ENCODE data around the gene LMF1.
A peak's percentile ranks its signal among the peaks of the same experiment; 100 is the strongest.

LMF1 gene

DNA sequence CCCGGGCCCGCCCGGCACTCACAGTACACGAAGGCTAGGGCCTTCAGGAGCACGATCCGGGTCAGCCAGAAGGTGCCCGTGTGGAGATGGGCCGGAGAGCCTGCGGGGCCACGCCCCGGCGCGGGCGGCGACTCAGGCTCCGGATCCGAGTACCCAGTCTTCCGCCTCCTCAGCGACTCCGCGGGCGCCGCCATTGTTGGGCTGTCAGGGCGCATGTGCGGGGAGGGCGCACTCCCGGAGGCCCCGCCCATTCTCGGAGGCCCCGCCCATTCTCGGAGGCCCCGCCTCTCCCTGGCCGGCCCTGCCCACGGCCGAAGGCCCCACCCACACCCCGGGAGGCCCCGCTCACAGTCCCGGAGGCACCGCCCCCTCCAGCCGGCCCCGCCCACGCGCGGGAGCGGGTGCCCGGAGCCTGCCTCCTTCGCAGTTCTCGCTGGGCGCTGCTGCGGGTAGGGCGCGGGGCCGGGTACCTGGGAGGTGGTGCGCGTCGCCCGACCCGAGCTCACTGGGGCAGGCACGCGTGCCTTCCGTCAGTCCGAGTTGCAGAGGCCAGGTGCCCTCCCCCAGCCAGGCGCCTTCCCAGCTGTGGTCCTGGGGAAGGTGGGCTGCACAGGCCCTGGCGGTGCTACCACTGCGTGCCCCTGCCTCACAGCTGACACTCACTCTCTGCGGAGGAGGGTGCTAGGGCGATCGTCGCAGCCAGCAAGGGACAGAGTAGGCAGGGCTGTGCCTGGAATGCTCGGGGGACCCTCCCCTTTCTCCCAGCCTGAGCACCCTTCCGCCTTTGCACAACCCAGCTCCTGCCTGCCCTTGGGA is at the start of gene LMF1:
LMF1 (minus strand) TSS at position 219 of the 816 bp plus-strand sequence; CDS start at position 215, 4 bp downstream.
- DNase-seq: peak; percentile 99

DNA sequence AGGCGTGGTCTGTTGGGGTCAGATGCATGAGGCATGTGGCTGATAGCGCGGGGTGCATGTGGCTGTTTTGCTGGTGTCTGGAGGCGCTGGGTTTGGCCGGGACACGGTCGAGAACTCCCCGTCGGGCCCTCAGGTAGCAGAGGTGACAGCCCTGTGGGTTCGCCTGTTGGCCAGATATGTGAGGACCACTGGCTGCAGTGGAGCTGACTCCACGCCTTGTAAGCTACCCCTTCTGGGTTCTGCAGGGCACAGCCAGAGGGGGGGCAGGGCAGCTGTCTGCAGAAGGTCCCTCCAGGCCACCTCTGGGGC is 49.3 kb upstream of the LMF1 start:
- DNase-seq: no peak

DNA sequence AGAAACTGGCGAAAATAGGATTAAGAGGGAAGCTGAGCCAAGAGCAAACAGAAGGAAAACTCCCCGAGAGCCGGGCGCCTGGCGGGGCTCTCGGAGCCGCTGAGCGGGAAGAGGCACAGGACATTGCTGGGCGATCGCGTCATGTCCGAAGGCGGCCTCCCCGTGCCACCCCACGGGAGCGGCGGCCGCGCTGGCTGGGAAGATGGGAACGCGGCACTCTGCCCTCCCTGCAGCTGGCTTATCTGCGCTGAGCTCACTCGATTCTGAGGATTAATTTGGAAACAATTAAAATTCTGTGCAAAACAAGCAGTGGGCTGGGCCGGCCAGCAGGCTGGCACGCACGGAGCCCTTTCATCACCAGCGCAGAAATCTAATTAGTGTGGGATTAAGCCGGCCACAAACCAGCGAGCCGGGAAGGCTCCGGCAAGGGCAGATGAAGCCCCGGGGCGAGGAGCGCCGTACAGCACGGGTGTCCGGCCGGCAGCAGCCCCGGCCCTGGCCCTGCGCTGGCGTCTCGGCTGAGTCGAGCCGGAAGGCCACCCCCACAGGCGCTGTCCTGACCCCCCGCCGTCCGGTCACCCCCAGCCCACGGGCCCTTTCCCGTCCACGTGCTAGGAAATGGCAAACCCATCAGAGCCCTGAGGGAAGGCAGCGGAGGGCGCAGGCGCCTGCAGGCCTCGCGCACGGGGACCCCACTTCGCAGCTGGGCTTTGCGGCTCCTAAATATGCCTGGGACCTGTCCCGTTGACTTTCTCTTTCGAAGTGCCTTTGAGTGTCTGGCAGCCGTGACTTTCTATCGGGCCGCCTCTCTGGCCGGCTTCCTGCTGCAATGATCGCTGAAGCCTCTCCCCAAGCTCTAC is 48.7 kb upstream of the LMF1 start:
- no peak for DNase-seq

DNA sequence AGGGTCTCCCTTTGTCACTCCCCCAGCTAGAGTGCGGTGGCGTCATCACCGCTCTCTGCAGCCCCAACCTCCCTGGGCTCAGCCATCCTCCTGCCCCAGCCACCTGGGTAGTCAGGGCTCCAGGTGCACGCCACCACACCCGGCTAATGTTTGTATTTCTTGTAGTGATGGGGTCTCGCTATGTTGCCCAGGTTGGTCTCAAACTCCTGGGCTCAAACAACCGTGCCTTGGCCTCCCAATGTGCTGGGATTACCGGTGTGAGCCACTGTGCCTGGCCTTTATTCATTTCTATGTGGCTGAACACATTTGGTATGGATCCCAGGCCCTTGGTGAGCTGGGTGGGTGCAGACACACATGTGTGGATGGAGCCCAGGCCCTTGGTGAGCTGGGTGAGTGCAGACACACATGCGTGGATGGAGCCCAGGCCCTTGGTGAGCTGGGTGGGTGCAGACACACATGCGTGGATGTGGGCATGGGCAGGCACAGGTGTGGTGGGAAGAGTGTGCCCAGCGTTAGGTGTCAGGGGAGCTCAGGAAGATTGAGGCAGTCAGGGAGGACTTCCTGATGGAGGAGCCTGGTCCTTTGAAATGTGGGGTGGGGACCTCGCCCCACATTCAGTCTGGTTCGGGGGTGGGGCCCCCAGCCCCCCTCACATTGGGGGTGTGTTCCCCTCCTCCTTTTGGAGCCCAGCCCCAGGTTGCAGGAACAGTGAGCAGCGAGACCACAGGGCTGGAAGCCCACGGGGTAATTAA is 47.8 kb upstream of the LMF1 start:
- DNase-seq: no peak

DNA sequence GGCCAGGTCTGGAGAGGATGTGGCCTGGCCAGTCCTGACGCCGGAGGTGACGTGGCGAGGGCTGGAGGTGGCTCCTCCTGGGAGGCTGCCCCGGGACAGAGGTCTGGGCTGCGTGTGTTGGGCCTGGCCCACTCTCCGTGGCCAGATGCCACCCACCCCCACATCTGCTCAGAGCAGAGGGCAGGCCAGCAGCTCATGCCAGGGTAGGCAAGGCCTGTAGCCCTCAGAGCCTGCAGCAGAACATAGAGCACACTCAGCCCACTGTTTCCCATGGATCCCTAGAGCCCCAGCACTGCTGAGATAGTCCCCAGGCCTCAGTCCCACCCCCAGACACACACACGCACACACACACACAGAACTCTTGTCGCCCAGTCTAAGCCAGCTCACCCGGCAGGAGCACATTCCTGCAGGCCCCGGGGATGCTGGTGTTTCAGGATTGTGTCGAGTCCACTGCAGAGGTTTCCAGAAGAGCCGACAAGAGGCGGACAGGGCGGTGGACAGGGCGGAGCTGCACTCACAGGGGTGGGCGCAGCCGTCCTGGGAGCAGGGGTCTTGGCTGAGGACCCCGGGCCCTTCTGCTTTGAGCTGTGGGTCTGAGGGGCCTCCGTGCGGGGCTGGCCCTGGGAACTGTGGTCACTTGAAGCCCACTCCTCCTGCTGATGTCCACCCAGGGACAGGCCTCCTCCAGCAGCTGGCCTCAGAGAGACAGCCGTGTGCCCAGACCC is 44.1 kb upstream of the LMF1 start:
- DNase-seq: no peak

DNA sequence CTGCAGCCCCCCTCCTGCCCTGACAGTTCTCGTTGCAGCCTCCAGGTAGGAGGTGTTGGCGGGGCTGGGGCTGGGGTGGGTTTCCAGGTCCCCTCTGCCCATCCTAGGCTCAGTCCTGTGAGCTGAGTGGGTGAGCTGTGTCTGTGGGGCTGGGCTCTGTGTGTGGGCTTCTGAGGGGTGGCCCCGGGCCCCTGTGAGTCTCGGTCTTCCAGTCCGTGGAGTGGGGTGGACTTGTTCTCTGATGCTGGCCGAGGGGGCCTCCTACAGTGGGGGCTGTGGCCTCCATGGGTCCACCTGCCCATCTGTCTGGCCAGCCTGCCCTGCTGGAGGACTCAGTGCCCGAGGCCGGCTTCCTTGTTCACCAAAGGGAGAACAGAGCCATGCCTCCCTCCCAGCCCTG is 43.4 kb upstream of the LMF1 start:
- no peak for DNase-seq

DNA sequence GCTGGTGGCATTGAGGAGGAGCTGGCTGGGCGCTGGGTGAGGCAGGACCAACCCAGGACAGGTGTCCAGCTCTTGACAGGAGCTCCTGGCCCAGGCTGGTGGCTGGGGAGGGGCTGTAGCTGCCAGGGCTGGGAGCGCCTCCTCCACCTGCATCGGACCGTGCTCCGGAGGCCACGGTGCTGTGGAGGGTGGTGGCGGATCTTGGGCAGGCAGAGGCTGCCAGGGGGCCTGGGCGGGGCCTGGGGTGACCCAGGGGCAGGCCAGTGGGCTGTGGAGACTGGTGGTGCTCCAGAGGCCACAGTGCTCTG is 42.8 kb upstream of the LMF1 start:
- no peak for DNase-seq

DNA sequence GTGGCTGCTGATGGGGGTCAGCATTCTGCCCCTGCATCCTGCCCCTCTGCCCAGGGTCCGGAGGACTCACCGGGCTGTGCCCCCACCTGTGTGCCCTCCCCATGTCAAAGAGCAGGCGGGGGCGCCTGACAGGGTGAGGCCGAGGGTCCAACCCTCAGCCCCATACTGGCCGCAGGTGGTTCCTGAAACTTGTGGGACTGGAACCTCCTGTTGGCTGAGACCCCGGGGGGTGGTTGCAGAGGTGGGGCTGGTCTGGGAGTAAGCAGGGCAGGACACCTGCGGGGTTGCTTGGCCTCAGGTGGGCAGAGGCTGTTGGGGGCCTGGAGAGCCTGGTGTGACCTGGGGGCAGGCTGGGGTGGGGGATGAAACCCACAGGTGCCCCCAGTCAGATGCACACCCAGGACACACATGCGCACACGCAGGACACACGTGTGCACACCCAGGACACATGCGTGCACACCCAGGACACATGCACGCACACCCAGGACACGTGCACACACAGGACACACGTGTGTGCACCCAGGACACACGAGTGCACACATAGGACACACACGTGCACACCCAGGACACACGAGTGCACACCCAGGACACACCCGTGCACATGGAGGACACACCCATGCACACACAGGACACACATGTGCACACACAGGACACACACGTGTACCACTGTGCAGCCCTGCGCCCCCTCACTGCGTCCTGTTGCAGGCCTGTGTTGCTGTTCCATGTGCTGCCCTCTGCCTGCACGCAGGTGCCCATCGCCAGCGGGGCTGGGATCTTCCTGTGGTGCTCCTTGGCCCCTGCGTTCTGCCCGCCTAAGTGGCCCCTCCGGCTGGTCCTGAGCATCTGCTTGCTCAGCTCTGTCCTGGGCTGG is 42.2 kb upstream of the LMF1 start:
- no peak for DNase-seq

DNA sequence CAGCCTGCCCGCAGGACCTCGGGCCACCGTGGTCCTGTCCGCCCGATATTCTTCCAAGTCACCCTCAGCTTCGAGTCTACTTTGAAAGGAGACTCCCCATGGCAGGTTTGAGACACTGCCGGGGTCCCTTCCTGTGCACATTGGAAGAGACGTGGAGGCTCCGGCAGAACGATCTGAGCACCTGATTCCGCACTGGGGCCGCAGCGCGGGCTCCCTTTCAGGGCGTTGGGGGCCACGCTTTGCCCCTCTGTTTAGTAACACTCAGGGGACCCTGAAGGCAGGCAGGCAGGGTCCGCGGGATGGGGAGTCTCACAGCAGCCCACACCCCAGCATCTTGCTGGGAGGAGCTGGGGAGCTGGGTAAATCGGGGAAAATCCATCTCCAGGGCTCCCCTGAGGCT is 41.4 kb upstream of the LMF1 start:
- no peak for DNase-seq

DNA sequence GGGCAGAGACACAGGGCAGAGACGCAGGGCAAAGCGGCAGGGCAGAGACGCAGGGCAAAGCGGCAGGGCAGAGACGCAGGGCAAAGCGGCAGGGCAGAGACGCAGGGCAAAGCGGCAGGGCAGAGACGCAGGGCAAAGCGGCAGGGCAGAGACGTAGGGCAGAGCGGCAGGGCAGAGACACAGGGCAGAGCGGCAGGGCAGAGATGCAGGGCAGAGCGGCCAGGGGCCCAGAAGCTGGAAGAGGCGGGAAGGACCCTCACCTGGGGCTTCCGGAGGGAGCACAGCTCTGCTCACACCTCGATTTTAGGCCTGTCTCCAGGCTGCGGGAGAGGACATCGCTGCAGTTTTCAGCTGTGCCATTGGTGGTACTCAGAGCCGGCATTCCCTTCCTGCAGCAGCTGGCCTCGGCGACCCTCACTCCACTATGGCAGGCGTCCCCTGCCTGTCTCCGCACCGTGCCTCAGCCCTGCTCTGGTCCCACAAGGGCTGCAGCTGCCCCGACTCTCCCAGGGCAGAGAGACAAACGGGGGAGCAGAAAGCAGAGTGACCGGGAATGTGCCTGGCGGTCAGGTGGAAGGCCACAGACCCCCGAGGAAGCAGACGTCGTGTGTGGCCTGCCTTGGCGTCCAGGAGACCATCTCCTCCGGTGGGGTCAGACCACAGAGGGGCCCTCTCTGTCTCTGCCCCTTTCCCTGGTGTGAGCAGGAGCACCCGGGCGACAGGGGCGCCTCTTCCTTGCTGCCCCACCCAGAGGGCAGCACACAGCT is 40.7 kb upstream of the LMF1 start:
- DNase-seq: no peak

DNA sequence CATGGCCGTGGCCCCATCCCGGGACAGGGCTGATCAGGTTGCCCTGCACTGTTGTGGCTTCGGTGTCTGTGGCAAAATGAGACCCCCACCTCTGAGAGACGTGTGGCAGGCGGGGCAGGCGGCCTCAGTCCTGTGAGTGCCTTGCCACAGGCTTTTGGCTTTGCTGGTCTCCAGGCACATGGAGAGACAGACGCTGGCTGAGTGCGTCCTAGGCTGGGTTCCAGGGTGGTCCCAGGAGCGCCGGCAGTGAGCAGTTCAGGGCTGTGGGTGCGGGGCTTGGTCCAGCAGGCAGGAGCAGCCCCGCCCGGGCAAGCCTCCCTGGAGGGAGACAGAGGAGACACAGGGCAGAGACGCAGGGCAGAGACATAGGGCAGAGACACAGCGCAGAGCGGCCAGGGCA is 40.0 kb upstream of the LMF1 start:
- no peak for DNase-seq

DNA sequence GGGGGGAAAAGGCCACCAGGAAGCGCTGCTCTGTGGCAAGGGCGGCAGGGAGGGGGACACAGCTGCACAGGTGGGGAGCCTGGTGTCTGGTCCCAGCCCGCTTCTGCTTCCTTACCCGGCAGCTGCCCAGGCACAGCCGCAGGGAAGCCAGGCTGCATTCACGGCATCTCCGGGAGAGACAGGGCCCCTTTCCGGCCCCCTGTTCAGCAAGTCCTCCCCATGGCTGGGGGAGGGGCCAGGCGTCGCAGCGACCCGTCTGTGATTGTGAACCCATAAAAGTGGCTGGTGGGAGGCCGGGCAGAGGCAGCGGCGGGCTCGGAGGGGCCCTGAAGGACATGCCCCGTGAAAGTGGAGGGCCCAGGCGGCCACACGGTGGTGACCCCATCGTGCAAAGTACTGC is 39.5 kb upstream of the LMF1 start:
- no peak for DNase-seq

DNA sequence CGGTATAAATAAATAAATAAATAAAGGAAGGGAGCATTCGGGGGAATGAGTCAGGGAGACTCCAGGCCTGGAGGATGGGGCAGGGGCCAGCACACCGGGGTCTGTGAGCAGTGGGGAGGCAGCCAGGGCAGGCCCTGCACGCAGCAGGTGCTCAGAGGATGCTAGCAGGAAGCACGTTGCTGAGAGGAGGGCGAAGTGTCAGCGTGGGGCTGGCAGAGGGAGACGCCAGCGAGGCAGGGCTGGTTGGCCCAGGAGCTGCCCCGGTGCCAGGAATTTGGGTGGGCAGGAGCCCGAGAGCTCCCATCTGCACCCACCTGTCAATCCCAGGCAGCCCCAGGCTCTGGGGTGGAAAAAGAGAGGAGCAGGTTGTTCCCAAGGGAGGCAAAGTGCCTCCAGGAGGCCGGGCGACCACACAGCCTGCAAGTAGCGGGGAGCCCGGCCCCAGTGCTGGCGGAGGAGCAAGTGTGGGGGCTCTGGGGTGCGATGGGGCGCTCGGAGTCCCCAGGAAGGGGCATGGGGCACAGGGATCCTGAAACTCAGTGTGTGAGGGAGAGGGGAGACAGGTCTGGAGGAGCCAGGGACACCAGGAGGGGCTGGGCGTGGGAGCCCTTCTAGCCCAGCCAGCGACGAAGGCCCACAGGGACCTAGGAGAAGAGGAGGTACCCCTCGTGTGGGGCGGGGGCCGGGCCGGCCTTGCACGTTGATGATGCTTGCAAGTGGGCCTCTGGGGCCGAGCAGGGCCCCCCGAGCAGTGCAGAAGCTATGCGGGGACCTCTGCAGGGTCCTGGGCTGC is 38.8 kb upstream of the LMF1 start:
- no peak for DNase-seq

DNA sequence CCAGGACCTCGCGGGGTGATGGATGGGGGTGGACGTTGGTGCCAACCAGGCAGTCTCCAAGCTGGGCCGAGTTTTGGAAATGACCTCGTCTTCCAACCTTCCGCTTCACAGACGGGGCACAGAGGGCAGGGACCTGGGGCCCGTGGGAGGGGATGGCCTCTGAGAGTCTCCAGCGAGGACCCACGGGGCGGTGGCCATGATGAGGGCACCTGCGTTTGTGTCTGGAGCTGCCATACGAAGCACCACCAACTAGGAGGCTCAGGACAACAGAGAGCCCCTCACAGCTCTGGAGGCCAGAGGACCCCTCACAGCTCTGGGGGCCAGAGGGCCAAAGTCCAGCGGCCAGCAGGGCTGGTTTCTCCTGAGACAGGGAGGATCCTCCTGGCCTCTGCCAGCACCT is 37.3 kb upstream of the LMF1 start:
- no peak for DNase-seq

DNA sequence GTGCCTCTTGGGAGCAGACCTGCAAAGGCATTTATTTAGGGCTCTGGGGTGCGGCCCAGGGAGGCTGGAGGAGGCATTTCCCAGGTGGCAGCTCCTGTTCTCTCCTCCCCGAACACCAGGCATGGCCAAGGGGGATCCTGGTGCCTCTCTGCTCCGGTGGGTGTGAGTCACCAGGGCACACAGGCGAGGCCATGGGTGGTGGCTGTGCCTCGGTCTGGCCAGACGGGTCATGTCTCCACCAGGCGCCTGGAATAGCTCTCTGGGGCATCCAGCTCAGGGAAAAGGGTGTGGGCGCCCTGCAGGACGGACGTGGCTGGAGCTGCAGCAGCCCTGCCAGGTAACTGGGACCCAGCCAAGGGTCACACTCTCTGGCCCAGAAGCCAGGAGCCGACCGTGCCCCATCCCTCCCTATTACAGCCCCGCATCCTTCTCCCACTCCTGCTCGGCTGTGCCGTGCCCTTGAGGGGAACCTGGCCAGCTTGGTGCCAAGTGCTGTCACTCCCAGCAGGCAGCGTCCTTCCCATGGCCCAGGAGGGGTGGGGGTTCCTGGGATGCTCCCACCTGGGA is 36.6 kb upstream of the LMF1 start:
- no peak for DNase-seq

DNA sequence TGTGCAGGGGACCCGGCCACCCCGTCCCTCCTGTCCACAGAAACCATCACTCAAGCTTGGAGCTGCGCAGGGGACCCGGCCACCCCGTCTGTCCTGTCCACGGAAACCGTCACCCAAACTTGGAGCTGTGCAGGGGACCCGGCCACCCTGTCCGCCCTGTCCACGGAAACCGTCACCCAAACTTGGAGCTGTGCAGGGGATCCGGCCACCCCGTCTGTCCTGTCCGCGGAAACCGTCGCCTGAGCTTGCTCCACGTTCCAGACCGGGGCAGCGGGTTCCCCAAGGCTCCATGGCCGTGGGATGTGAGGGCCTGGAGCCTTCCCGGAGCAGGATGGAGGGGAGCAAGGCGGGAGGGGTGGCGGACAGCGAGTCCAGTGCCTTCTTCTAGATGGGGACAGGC is 36.0 kb upstream of the LMF1 start:
- no peak for DNase-seq

DNA sequence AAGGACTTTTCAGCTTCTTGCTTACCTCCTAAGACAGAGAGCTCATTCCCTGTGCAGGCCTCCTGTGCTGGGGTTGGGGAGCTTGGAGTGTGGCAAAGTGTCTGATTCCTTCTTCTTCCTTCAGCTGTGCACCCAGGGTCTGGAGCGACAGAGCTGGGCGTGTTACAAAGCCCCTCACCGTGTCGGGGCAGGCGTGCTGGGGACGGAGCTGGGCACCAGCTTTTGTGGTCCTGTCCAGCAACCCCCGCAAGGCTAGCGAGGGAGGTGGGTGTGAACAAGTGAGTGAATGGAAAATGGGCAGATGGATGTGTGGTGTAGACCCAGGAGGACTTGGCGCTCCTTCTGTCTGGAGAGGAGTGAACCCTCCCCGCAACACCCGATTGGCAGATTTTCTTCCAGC is 34.5 kb upstream of the LMF1 start:
- DNase-seq: no peak

DNA sequence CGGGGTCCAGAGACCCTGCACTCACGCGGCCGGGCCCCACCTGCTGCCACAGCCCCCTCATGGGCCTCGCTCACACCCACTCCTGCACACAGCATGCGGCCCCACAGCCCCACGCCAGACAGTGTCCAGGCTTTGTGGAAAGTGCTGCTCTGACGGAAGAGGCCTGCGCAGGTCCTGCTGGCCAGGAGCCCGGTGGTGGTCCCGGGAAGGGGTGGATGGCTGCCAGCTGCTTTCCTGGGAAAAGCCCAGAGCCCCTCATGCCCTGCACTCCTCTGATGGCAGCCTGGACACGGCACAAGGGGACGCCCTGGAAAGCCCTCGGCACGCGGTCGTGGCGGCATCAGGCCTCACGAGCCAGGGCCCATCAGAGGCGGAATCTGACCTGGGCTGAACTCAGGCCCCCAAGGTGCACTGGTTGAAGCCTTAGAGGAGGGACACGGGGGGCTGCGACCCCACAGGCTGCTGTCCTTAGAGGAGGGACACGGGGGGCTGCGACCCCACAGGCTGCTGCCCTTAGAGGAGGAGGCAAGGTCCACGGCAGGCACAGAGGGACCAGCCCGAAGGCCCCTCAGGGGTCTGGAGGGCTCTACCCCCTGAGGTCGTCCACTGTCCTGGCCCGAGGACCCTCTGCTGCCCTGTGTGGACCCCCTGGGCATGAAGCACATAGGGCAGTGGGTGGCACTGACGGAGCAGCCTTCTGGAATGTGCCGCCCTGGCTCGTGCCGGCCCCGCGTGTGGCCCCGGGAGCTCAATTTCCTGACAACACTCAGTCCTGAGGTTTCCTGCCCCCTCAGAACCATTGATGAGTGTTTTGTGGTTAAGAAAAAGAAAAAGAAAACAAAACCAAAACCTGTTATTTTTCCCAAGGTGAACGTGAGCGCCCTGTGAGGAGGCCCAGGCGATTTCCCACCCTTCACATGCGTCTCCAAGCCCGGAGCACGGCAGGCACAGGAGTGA is 32.9 kb upstream of the LMF1 start:
- DNase-seq: peak; percentile 72

Data from activated CD4-positive, alpha-beta T cell treated with anti-CD3 and anti-CD28 coated beads, Interleukin-2, Interleukin-6, amounts not matched to agents 100 ng/mL and 50 ng/mL, durations not matched to agents 16 hours and 8 hours (primary cell).